ENCODE results near the gene TP53RK. TPM values are rescaled to one million over a fixed set of nuclear protein-coding genes. Genes with fewer than 3 reads are reported as not detected.

TP53RK gene
- total RNA-seq, 1 donor, result 17.4 TPM

DNA sequence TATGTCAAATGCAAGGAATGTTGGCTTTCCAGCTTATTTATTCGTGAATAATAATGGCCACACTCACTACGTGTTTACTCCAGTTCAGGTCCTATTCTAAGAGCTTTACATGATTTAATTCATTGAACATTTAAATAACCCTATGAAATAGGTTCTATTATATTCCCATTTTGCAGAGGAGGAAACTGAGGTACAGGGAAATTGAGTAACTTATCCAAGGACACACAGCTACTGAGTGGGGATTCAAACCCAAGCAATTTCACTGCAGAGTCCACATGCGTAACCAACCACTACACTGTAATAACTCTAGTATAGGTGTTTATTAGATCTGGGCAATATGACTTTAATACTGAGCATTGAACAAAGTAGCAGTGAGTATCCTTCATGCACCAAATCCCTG, 25.7 kb downstream of the TP53RK start:
- DNase-seq (ENCODE audit: low read depth), result no peak
- H3K4me3 ChIP-seq (ENCODE audit: low read depth, low read length), result no peak overlapping the region

DNA sequence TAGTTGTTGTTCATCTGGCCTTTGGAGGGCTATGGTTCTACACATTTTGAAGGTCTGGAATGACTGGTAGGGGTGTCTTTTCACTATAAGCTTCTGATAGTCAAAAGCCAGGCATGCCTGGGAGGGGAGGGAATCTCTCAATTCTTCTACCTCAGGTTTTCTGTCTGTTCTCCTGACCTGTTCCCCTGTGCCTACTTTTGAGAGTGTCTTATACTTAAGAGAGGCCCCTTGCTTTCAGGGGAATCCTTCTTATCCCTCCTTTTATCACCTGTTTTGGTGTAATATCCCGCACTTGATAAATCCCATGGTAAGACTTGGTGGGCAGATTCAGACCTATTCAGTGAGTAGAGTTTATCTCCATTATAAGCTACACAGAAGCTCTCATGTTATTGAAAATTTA, 27.6 kb downstream of the TP53RK start:
- H3K4me3 ChIP-seq (ENCODE audit: low read depth, low read length), result no peak overlapping the region
- TF ChIP-seq, protein P1, sequence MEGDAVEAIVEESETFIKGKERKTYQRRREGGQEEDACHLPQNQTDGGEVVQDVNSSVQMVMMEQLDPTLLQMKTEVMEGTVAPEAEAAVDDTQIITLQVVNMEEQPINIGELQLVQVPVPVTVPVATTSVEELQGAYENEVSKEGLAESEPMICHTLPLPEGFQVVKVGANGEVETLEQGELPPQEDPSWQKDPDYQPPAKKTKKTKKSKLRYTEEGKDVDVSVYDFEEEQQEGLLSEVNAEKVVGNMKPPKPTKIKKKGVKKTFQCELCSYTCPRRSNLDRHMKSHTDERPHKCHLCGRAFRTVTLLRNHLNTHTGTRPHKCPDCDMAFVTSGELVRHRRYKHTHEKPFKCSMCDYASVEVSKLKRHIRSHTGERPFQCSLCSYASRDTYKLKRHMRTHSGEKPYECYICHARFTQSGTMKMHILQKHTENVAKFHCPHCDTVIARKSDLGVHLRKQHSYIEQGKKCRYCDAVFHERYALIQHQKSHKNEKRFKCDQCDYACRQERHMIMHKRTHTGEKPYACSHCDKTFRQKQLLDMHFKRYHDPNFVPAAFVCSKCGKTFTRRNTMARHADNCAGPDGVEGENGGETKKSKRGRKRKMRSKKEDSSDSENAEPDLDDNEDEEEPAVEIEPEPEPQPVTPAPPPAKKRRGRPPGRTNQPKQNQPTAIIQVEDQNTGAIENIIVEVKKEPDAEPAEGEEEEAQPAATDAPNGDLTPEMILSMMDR (IDR thresholded peaks at IDR 0.05; ENCODE audit: insufficient read depth, low read length), result no peak
- no peak for DNase-seq (ENCODE audit: low read depth)

More for the DNA sequence above, 25.7 kb downstream of the TP53RK start:
- TF ChIP-seq, protein P1 (IDR thresholded peaks at IDR 0.05; ENCODE audit: insufficient read depth, low read length), result no peak

DNA sequence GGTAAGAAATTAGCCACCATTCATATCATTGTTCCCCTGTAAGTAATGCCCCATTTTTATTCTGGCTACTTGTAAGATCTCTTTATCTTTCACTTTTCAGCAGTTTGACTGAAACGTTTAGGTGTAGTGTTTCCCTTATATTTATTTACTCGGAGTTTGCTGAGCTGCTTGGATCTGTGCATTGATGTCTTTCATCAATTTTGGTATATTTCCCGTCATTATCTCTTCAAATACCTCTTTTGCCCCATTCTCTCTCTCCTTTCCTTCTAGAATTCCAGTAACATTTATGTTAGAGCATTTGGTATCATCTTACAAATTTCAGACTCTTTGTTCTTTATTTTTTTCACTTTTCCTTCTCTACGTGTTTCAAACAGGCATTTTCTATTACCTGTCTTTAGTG, 28.8 kb downstream of the TP53RK start:
- no peak overlapping the region for H3K4me3 ChIP-seq (ENCODE audit: low read depth, low read length)
- TF ChIP-seq, protein P1 (IDR thresholded peaks at IDR 0.05; ENCODE audit: insufficient read depth, low read length), result no peak
- DNase-seq (ENCODE audit: low read depth), result no peak

DNA sequence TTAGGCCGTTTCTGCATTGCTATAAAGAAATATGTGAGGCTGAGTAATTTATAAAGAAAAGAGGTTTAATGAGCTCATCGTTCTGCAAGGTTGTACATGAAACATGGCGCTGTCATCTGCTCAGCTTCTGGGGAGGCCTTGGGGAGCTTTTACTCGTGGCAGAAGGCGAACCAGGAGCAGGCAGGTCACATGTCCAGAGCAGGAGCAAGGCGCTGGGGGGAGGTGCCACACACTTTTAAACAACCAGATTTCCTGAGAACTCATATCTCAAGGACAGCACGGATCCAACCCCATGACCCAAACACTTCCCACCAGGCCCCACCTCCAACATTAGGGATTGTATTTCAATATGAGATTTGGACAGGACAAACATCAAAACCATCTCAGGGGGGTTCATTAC, 31.6 kb downstream of the TP53RK start:
- no peak overlapping the region for H3K4me3 ChIP-seq (ENCODE audit: low read depth, low read length)
- TF ChIP-seq, protein P1 (IDR thresholded peaks at IDR 0.05; ENCODE audit: insufficient read depth, low read length), result no peak
- no peak for DNase-seq (ENCODE audit: low read depth)

DNA sequence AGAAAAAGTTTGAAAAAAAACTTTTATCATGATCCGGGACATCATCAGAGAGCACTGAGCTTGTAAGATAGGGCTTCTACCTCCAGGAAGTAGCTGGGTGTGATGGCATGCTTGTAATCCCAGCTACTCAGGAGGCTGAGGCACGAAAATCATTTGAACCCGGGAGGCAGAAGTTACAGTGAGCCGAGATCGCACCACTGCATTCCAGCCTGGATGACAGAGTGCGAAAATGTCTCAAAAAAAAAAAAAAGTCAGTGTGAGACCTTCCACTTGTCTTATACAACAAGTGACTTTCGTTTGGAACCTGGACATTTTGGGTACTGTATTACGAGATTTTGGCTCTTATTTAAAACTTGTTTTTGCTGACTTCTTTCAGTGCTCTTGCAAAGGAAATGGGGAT, 32.1 kb downstream of the TP53RK start:
- TF ChIP-seq, protein P1 (IDR thresholded peaks at IDR 0.05; ENCODE audit: insufficient read depth, low read length), result no peak
- DNase-seq (ENCODE audit: low read depth), result no peak
- no peak overlapping the region for H3K4me3 ChIP-seq (ENCODE audit: low read depth, low read length)

DNA sequence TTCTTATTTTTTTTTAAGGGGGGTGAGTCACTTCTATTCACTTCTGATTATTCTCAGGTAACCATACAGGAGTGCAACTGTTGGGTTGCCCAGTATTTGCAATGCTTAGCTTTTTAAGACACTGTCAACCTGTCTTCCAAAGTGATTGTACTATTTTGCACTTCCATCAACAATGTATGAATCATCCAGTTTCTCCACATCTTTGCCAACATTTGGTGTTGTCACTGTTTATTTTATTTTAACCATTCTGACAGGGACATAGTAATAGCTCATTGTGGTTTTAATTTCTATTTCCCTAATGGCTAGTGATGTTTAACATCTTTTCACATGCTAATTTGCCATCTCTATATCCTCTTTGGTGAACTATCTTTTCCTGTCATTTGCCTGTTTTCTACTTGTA, 36.5 kb downstream of the TP53RK start:
- DNase-seq (ENCODE audit: low read depth), result peak; percentile 14
- H3K4me3 ChIP-seq (ENCODE audit: low read depth, low read length), result no peak overlapping the region
- TF ChIP-seq, protein P1 (IDR thresholded peaks at IDR 0.05; ENCODE audit: insufficient read depth, low read length), result no peak

Data from fibroblast of the aortic adventitia (primary cell).